C4-2B (cell line): ENCODE data around the gene PDRG1.
"Not testable (repeated sequence)": the region's sequence is repeated elsewhere in the genome, so short reads cannot be mapped to it uniquely, and the experiment has no call there.

ENCODE experiments used
- H3K27ac ChIP-seq: fragments of 450-650 bp; 2 replicates; pipeline ENCODE4 v1.5.1; 2017
- CTCF ChIP-seq: fragments of 450-650 bp; conservative IDR thresholded peaks from 2 replicates; pipeline ENCODE4 v1.5.1; 2017; ENCODE audit warnings: mild to moderate bottlenecking
- ZFX ChIP-seq: fragments of 450-650 bp; IDR thresholded peaks from 2 replicates; pipeline ENCODE4 v1.6.1; 2017

The PDRG1 gene

GRCh38 chr20:31925631-31926030, 26.2 kb downstream of the PDRG1 start:
- no peak overlapping the region for H3K27ac ChIP-seq
- TF ChIP-seq CTCF (no peak), ZFX (no peak)

- H3K27ac ChIP-seq, result no peak overlapping the region
- TF ChIP-seq CTCF (no peak), ZFX (no peak)
Observed at GRCh38 chr20:31924561-31924960, 27.3 kb downstream of the PDRG1 start.

- TF ChIP-seq ZFX (no peak), CTCF (no peak)
- no peak overlapping the region for H3K27ac ChIP-seq
Observed at GRCh38 chr20:31923388-31924331, 28.2 kb downstream of the PDRG1 start.

- TF ChIP-seq CTCF (no peak), ZFX (no peak)
- H3K27ac ChIP-seq, result no peak overlapping the region
Observed at GRCh38 chr20:31922588-31922987, 29.3 kb downstream of the PDRG1 start.

- no peak overlapping the region for H3K27ac ChIP-seq
- TF ChIP-seq ZFX (no peak), CTCF (no peak)
Observed at GRCh38 chr20:31922181-31922580, 29.7 kb downstream of the PDRG1 start.

GRCh38 chr20:31921480-31921879, 30.4 kb downstream of the PDRG1 start:
- H3K27ac ChIP-seq, result not testable (repeated sequence)

GRCh38 chr20:31920275-31920855, 31.5 kb downstream of the PDRG1 start:
- no peak overlapping the region for H3K27ac ChIP-seq
- TF ChIP-seq ZFX, result no peak
- no peak for TF ChIP-seq CTCF
